NT2/D1 (cell line): Measurements from ENCODE around the gene FRMD3.

ENCODE experiments used
- SUZ12 ChIP-seq: IDR thresholded peaks from 2 replicates; pipeline ENCODE4 v1.6.1; 2011; ENCODE audit not compliant: insufficient read length, insufficient read depth; ENCODE audit errors: extremely low read depth
- YY1 ChIP-seq: IDR thresholded peaks from 2 replicates; pipeline ENCODE4 v1.6.1; 2011; ENCODE audit not compliant: insufficient read length, insufficient read depth
- ZNF274 ChIP-seq: IDR thresholded peaks from 2 replicates; pipeline ENCODE4 v1.6.1; 2011; ENCODE audit warnings: mild to moderate bottlenecking, low read depth, low read length

DNA sequence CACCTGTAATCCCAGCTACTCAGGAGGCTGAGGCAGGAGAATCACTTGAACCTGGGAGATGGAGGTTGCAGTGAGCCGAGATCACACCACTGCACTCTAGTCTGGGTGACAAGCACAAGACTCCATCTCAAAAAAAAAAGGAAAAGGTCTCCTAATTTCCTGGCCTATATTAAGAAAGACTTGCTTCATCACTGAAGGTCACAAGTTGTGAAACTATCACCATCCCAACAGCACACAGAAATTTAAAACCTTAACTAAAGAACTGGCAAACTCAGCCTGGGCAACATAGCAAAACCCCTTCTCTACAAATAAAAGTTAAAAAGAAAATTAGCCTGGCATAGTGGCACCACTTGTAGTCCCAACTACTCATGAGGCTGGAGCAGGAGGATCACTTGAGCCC is 17.2 kb downstream of the FRMD3 start:
- TF ChIP-seq YY1: no peak
- no peak for TF ChIP-seq SUZ12
- TF ChIP-seq ZNF274: no peak
